Dermis microvascular lymphatic vessel endothelial cell (primary cell): ENCODE results near the gene IL37. TPM values are rescaled to one million over a fixed set of nuclear protein-coding genes. Genes with fewer than 3 reads are reported as not detected.
"Not testable (repeated sequence)": the region's sequence is repeated elsewhere in the genome, so short reads cannot be mapped to it uniquely, and the experiment has no call there.

Source experiments
- DNase-seq, 2 donors: peaks; one replicate each; pipeline versions ENCODE4 v3.0.0 to v3.0.0-alpha.2; 2010; ENCODE audit warnings: low read depth in 2 of 2
- total RNA-seq: library from RNA; depleted of rRNA; stranded (reverse); fragments of >200 nt; gene quantifications from 2 replicates; pipeline ENCODE4 v1.2.1, GENCODE V29; 2014

IL37 gene
- total RNA-seq, 1 donor from 2014 or later: not detected

GRCh38 chr2:112923237-112923966, 12.4 kb downstream of the IL37 start:
- DNase-seq: no peak

- no peak for DNase-seq
Measured at GRCh38 chr2:112923967-112924338, 13.0 kb downstream of the IL37 start.

GRCh38 chr2:112924360-112924759, 13.4 kb downstream of the IL37 start:
- no peak for DNase-seq

GRCh38 chr2:112924821-112925220, 13.9 kb downstream of the IL37 start:
- no peak for DNase-seq

- DNase-seq: no peak
Measured at GRCh38 chr2:112926707-112927106, 15.7 kb downstream of the IL37 start.

- DNase-seq: no peak
Measured at GRCh38 chr2:112927745-112928144, 16.8 kb downstream of the IL37 start.

- no peak for DNase-seq
Measured at GRCh38 chr2:112933261-112933660, 22.3 kb downstream of the IL37 start.

- DNase-seq: not testable (repeated sequence)
Measured at GRCh38 chr2:112934117-112934516, 23.2 kb downstream of the IL37 start.

- no peak for DNase-seq
Measured at GRCh38 chr2:112936927-112937232, 25.9 kb downstream of the IL37 start.

GRCh38 chr2:112938904-112939303, 27.9 kb downstream of the IL37 start:
- DNase-seq: peak in 1 of 2 donors; percentile 6

- no peak for DNase-seq
Measured at GRCh38 chr2:112939425-112939824, 28.5 kb downstream of the IL37 start.

GRCh38 chr2:112940859-112941625, 30.1 kb downstream of the IL37 start:
- DNase-seq: no peak

- peak; percentile 41 to 78 for DNase-seq
Measured at GRCh38 chr2:112941753-112942653, 31.0 kb downstream of the IL37 start.

GRCh38 chr2:112942654-112943002, 31.7 kb downstream of the IL37 start:
- DNase-seq: no peak

- DNase-seq: no peak
Measured at GRCh38 chr2:112944971-112945370, 34.0 kb downstream of the IL37 start.

- no peak for DNase-seq
Measured at GRCh38 chr2:112946086-112946485, 35.1 kb downstream of the IL37 start.

GRCh38 chr2:112947374-112947773, 36.4 kb downstream of the IL37 start:
- no peak for DNase-seq

- no peak for DNase-seq
Measured at GRCh38 chr2:112949456-112949855, 38.5 kb downstream of the IL37 start.

GRCh38 chr2:112954364-112954763, 43.4 kb downstream of the IL37 start:
- no peak for DNase-seq

- no peak for DNase-seq
Measured at GRCh38 chr2:112957511-112957910, 46.5 kb downstream of the IL37 start.

GRCh38 chr2:112958428-112959108, 47.6 kb downstream of the IL37 start:
- peak; percentile 17 to 57 for DNase-seq
